M059J (cell line): ENCODE results near the gene PREX1. TPM values are rescaled to one million over a fixed set of nuclear protein-coding genes. Genes with fewer than 3 reads are reported as not detected.

Source experiments
- DNase-seq: peaks from one replicate; pipeline ENCODE4 v3.0.0-alpha.2; 2012; ENCODE audit warnings: low read depth
- total RNA-seq: library from RNA; depleted of rRNA; stranded (reverse); fragments of >200 nt; shearing (Covaris generic); gene quantifications from 2 replicates; pipeline ENCODE4 v1.2.3, GENCODE V29; 2014

Gene PREX1
- total RNA-seq, 1 experiment from 2014 or later, result 5.2 TPM

DNA sequence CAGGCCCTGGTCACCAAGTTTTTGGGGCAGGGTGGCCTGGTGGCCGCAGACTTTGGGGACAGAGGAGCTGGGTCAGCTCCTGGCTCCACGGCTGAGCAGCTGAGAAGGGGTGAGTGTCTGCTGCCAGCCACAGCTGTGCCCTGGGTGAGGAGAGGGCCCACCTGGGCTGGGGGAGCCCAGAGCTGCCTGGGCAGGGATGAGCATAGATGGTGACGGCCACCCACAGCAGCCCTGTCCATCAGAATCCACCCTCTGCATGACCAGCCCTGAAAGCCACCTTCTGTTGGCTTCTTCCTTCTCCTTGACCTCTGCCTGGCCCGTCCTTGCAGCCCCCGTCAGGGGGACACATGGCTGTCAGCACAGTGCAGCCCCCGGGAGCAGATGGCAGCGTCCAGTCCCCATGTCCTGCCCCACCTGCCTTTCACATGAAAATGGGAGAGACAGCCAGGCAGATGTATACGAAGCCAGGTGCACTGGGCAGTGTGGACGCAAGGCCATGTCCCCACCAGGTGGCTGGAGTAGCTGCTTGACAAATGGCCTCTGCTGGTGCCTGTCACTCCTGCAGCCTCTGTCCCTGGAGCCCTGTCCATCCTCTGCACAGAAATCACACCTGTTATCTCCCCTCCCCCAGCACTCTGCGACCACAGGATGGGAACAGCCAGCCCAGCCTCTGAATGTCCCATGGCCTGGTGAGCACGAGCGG, 220.8 kb downstream of the PREX1 start:
- DNase-seq, result no peak

DNA sequence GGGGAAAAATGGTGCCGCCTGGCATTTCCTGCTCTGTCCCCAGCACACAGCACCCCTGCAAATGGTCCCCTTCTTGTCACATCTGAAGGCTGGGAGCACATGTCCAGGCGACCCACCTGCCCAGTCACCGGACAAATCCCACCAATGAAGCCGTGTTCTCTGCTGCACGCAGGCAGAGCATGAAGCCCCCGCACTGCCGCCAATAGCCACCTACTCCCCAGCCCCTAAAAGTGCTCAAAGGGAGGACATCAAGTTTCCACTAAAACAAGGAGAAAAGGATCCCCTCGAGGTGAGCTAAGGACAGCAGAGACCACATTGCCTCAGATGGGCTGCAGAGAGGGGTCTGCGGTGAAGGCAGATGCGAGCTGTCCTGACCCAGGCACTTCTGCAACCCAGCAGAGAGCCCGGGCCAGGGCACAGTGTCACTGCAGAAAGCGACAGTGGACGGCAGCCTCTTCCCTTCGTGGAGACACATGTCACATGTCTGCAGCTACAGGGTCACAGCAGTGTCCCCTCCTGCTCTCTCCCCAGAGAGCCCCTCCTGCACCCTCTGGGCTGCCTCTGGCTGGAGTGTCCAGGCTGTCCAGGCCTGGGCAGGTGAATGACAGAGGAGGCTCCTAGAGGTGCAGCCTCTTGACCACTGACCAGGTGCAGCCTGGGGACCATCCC, 221.5 kb downstream of the PREX1 start:
- no peak for DNase-seq

DNA sequence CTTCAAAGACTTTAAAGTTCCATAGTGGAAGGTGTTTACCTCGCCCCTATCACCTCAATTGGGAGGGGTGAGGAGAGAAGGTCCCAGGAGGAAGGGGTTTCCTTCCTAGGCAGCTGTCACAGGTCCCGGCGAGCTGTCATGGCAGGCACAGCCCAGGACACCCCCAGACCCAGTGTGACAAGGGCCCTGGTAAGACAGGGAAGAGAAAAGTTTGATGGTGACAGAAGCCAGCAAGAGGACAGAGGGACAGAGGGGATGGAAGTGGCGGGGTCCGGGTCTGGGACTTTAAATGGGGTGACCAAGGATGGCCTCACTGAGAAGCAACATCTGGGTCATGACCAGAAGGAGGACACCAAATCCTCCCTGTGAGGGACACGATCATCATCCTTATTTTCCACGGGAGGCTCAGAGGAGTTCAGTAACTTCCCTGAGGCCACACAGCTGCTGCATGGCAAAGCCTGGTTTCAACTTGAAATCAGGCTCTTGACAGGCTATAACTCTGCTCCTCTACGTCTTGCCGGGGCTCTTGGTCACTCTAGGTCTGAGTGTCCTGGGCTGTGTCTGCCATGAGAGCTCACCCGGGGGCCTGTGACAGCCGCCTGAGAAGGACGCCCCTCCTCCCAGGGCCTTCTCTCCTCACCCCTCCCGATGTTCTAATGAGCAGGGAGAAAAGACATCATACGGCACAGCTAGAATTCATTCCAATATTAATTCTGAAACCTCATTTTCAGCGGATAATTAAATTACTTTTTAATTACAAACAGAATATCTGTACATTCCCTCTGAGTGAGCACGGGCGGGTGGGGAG, 222.2 kb downstream of the PREX1 start:
- no peak for DNase-seq

DNA sequence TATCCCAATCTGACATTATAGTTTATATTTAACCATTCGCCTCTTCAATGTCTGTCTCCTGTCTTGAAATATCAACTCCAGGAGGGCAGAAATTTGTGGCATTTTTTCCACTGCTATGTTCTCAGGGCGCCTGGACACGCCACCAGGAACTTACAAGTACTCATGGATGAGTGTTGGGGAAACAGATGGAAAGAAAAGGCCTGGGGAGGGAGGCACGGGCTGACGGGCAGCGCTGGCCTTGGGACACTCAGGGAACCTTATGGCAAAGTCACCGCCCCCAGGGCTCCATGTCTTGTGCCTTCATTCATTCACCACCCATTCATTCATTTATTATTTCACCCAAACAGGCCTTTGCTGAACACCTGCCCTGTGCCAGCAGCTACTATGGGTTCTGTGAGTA, 222.9 kb downstream of the PREX1 start:
- no peak for DNase-seq

GRCh38 chr20:48604426-48604825, 223.4 kb downstream of the PREX1 start:
- DNase-seq, result no peak

DNA sequence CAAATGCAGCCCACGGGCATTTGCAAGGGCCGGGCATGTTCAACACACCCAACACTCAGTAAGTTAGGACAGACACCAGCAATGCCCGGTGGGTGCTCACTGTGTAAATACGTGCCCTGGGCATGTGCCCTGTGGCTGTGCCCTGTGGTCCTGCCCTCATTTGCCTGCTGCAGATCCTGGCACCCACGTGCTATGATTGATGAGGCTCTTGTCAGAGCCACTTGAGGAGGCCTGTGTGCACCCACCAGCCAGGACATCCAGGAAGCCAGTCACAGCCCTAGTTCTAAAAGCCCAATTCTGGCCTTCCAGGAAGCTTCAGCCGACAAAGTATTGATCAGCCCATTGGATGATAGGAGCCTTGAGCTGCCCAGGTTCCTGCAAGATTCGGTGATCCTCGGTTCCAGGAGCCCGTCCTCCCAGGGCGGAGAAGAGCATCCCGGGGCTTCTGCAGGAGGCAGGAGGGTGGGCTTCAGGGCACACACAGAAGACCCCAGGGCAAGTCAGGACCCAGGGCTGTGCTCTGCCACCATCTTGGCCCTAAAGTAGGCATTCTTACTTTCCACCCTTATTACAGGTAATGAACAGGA, 223.9 kb downstream of the PREX1 start:
- DNase-seq, result no peak

- no peak for DNase-seq
These were observed 224.5 kb downstream of the PREX1 start for GRCh38 chr20:48603116-48603818.

DNA sequence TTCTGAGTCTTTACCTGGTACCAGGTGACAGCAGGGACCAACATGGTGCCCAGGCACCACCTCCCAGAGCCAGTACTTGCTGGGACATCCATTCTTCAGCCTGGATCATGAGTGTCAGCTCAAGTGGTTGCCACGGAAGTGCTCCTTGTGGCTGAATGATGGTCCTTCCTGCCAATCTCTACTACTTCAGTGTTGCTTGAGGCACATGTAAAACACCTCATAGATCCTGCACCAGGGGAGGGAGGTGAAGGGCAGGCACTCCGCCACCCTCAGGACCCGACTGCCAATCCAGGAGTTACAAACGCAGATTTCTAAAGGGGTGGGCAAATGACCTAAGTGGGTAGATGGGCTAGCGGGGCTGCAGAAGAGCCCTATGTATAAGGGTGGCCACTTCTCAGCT, 226.0 kb downstream of the PREX1 start:
- DNase-seq, result no peak

- DNase-seq, result no peak
These were observed 227.3 kb downstream of the PREX1 start for GRCh38 chr20:48600470-48600945.

GRCh38 chr20:48599748-48600469, 227.9 kb downstream of the PREX1 start:
- DNase-seq, result no peak

GRCh38 chr20:48599106-48599747, 228.6 kb downstream of the PREX1 start:
- no peak for DNase-seq

GRCh38 chr20:48598303-48598941, 229.4 kb downstream of the PREX1 start:
- peak; percentile 43 for DNase-seq

DNA sequence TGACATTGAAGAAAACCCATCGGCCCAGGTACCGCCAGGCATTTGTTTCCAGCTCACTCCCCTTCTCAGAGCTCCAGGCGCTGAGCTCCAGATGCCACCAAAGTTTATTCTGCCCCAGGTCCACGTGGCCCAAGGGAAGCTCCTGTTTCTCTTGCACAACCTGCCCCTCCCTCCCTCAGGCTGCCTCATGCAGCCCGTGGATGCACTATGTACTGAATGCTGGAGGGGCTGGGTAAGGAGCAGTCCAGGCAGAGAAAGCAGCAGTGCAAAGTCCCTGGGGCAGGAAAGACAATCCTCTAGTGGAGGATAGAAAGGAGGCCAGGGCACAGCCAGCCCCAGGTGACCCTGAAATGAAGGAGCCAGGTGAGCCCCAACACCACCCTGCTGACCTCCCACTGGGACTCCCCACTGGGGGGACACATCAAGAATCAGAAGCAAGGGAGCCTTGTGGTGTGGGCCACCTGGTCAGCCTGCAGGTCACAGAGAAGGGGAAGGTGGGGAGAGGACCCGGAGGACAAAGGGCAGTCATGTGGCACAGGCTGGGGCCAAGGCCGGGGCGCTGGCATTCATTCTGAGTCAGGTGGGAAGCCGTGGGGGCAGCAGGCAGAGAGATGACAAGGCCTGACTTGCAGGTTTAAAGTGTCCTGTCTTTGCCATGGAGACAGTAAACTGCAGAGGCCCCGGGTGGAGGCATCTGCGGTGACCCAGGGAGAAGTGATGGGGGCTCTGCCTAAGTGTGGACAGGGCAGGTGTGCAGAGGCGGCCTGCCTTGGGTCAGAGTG, 230.1 kb downstream of the PREX1 start:
- peak; percentile 16 for DNase-seq

GRCh38 chr20:48596334-48596898, 231.4 kb downstream of the PREX1 start:
- no peak for DNase-seq

DNA sequence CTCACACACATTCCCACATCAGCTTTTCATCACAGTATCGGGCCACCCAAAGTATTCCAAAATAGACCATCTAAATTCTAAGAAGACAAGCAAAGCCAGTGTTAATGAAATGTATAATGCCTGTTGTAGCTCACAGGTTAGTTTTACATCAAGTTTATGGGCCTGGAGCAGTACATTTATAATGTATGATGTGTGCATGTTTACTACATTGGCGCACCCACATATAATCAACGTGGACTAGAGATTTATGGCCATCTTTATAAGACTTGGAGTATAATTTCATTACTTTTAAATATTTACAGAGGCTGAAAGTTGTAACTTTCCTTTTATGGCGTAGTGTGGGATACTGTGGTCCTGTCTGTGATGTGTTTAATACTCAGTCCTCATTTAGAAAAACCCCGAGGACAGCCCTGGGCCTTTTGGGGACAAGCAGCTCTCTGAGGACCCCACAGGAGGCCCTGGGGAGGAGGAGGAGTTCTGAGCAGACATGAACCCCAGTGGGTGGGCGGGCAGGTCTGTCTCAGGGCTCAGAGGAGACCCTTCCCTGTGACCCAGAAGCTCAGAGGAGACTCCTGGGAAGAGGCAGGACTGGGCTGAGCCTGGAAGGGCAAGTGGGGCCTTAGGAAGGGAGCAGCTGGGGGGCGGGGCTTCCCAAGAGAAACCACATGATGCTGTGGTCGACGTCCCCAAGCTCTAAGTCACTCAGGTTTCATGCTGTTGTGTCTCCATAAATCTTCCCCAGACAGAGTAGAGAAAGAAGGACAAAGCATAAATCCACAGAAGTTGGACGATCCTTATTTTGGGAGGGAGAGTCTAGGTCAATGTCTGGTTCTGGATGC, 232.1 kb downstream of the PREX1 start:
- DNase-seq, result no peak

GRCh38 chr20:48594533-48594932, 233.3 kb downstream of the PREX1 start:
- DNase-seq, result no peak

- no peak for DNase-seq
These were observed 235.5 kb downstream of the PREX1 start for GRCh38 chr20:48592107-48592940.
